ENCODE results near the gene BRICD5.
"Not testable (repeated sequence)": the region's sequence is repeated elsewhere in the genome, so short reads cannot be mapped to it uniquely, and the experiment has no call there.

Gene BRICD5

DNA sequence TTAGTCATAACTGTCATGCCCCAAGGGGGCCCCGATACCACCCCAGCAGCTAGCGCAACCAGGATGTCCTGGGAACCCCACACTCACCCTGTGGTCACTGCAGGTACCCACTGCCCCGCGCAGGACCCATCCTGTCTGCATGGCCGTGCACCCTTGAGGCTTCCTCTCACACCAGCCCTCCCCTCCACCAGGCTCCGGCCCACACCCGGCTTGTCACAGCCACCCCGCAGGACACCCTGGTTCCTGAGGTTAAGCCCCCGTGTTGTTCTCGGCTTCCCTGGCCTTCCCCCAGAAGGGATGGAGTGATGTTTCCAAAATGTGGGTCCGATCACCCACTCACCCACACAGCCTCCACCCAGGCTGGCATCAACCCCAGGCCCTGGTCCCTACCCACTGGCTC lies 33.1 kb upstream of the BRICD5 start:
- H2BK5ac ChIP-seq (ENCODE audit: low read length): no peak overlapping the region
- no CpG with 5 or more reads among the region's 11 CpGs for WGBS, 2 donors (ENCODE audit: extremely low coverage in 2 of 2, insufficient read length in 2 of 2, insufficient replicate concordance in 1 of 2)

DNA sequence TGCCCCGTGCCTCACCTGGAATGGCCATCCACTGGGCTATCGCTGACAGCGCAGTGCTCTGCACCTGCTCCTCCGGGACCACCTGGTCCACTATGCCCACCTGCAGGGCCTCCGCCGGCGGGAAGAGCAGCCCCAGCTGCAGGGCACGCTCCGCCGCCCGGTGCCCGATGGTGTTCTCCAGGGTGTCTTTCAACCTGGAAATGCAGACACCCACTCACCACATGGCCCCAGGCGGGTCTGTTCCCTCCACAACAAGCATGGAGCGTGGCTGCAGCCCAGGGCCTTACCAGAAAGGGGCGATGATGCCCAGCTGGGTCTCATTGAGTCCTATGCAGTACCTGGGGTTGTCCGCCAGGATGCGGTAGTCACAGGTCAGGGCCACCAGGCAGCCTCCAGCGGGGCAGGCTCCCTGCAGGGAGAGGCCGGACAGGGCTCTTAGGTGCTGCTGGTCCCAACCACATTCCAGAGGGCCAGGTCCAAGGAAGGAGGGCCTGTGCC lies 32.4 kb upstream of the BRICD5 start:
- no peak for DNase-seq (ENCODE audit: low spot score)
- WGBS, 2 donors (ENCODE audit: extremely low coverage in 2 of 2, insufficient read length in 2 of 2, insufficient replicate concordance in 1 of 2): no CpG with 5 or more reads among the region's 19 CpGs
- Histone ChIP-seq H3K36me3 (replicated peaks in 1 of 2; ENCODE audit: control insufficient read depth in 2 of 2, insufficient read depth in 2 of 2, low read length in 2 of 2) (peaks cover 42 to 82% of the 10 kb centered on the region in 2 donors), H2BK12ac (ENCODE audit: low read length) (no peak overlapping the region), H2BK120ac (ENCODE audit: low read depth, low read length) (no peak overlapping the region), H2BK5ac (ENCODE audit: low read length) (no peak overlapping the region), H3K27ac (replicated peaks; ENCODE audit: low read length) (no peak overlapping the region), H2AFZ (ENCODE audit: low read length) (no peak overlapping the region), H4K8ac (ENCODE audit: low read depth, low read length) (no peak overlapping the region), H3K4ac (ENCODE audit: low read length) (no peak overlapping the region), H4K91ac (ENCODE audit: low read depth, low read length, poor library complexity) (no peak overlapping the region), H3K9ac (ENCODE audit: low read depth, low read length, poor library complexity) (no peak overlapping the region), H3K27me3 (ENCODE audit: control insufficient read depth in 3 of 3, insufficient read depth in 3 of 3, low read depth in 1 of 3, low read length in 3 of 3) (no peaks in the 10 kb centered on the region), H3K14ac (ENCODE audit: low read length) (no peak overlapping the region), H3K23ac (ENCODE audit: low read depth, low read length, poor library complexity) (no peak overlapping the region), H2BK15ac (ENCODE audit: low read length) (no peak overlapping the region), H3K9me3 (replicated peaks in 1 of 2; ENCODE audit: control insufficient read depth in 2 of 2, insufficient read depth in 1 of 2, low read depth in 1 of 2, low read length in 2 of 2) (no peaks in the 10 kb centered on the region), H3K4me1 (ENCODE audit: control insufficient read depth in 2 of 2, insufficient read depth in 1 of 2, low read depth in 1 of 2, low read length in 2 of 2) (peaks cover 0 to 3% of the 10 kb centered on the region in 2 donors), H3K18ac (ENCODE audit: low read length) (no peak overlapping the region), H2AK5ac (ENCODE audit: low read depth, low read length) (no peak overlapping the region), H3K4me3 (ENCODE audit: low read length in 2 of 2) (no peak overlapping the region), H3K4me2 (ENCODE audit: insufficient read depth, low read length, poor library complexity, severe bottlenecking) (no peak overlapping the region), H3K79me1 (ENCODE audit: low read depth, low read length) (peaks cover 4% of the 10 kb centered on the region)

More for the DNA sequence above, 33.1 kb upstream of the BRICD5 start:
- Histone ChIP-seq H3K27ac (replicated peaks; ENCODE audit: low read length) (no peak overlapping the region), H4K91ac (ENCODE audit: low read depth, low read length, poor library complexity) (no peak overlapping the region), H3K79me1 (ENCODE audit: low read depth, low read length) (peaks cover 4% of the 10 kb centered on the region), H2AFZ (ENCODE audit: low read length) (no peak overlapping the region), H3K4me2 (ENCODE audit: insufficient read depth, low read length, poor library complexity, severe bottlenecking) (no peak overlapping the region), H2BK12ac (ENCODE audit: low read length) (no peak overlapping the region), H3K27me3 (ENCODE audit: control insufficient read depth in 3 of 3, insufficient read depth in 3 of 3, low read depth in 1 of 3, low read length in 3 of 3) (no peaks in the 10 kb centered on the region), H3K18ac (ENCODE audit: low read length) (no peak overlapping the region), H2BK15ac (ENCODE audit: low read length) (no peak overlapping the region), H2AK5ac (ENCODE audit: low read depth, low read length) (no peak overlapping the region), H3K4me1 (ENCODE audit: control insufficient read depth in 2 of 2, insufficient read depth in 1 of 2, low read depth in 1 of 2, low read length in 2 of 2) (no peaks in the 10 kb centered on the region), H3K9me3 (replicated peaks in 1 of 2; ENCODE audit: control insufficient read depth in 2 of 2, insufficient read depth in 1 of 2, low read depth in 1 of 2, low read length in 2 of 2) (no peaks in the 10 kb centered on the region), H4K8ac (ENCODE audit: low read depth, low read length) (no peak overlapping the region), H3K4me3 (ENCODE audit: low read length in 2 of 2) (no peak overlapping the region), H3K23ac (ENCODE audit: low read depth, low read length, poor library complexity) (no peak overlapping the region), H3K4ac (ENCODE audit: low read length) (no peak overlapping the region), H3K36me3 (replicated peaks in 1 of 2; ENCODE audit: control insufficient read depth in 2 of 2, insufficient read depth in 2 of 2, low read length in 2 of 2) (peaks cover 45 to 83% of the 10 kb centered on the region in 2 donors), H2BK120ac (ENCODE audit: low read depth, low read length) (no peak overlapping the region), H3K9ac (ENCODE audit: low read depth, low read length, poor library complexity) (no peak overlapping the region), H3K14ac (ENCODE audit: low read length) (no peak overlapping the region)
- DNase-seq (ENCODE audit: low spot score): no peak

DNA sequence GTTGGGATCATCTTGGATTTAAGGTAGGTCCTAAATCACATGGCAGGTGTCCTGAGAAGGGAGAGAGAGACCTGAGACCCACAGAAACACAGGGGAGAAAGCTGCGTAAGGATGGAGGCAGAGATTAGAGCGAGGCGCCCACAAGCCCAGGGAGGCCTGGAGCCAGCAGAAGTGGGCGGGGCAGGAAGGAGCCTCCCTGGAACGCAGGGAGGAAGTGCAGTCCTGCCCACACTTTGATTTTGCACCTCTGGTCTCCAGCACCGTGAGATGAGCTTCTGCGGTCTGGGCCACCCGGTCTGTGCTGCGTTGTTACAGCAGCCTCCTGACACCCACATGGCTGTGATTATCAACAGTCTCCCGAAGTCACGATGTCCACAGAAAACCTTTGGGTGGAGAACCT lies 31.9 kb upstream of the BRICD5 start:
- Histone ChIP-seq H3K27ac (replicated peaks; ENCODE audit: low read length) (no peak overlapping the region), H2BK5ac (ENCODE audit: low read length) (no peak overlapping the region), H3K27me3 (ENCODE audit: control insufficient read depth in 3 of 3, insufficient read depth in 3 of 3, low read depth in 1 of 3, low read length in 3 of 3) (peaks cover 0 to 4% (median under 1%) of the 10 kb centered on the region in 3 experiments), H3K23ac (ENCODE audit: low read depth, low read length, poor library complexity) (no peak overlapping the region), H2BK15ac (ENCODE audit: low read length) (no peak overlapping the region), H3K4me2 (ENCODE audit: insufficient read depth, low read length, poor library complexity, severe bottlenecking) (no peak overlapping the region), H3K79me1 (ENCODE audit: low read depth, low read length) (peaks cover 5% of the 10 kb centered on the region), H3K14ac (ENCODE audit: low read length) (no peak overlapping the region), H2BK120ac (ENCODE audit: low read depth, low read length) (no peak overlapping the region), H2BK12ac (ENCODE audit: low read length) (no peak overlapping the region), H3K4me1 (ENCODE audit: control insufficient read depth in 2 of 2, insufficient read depth in 1 of 2, low read depth in 1 of 2, low read length in 2 of 2) (peaks cover 0 to 6% of the 10 kb centered on the region in 2 donors), H3K18ac (ENCODE audit: low read length) (no peak overlapping the region), H4K91ac (ENCODE audit: low read depth, low read length, poor library complexity) (no peak overlapping the region), H3K4ac (ENCODE audit: low read length) (no peak overlapping the region), H3K36me3 (replicated peaks in 1 of 2; ENCODE audit: control insufficient read depth in 2 of 2, insufficient read depth in 2 of 2, low read length in 2 of 2) (peaks cover 42 to 82% of the 10 kb centered on the region in 2 donors), H2AFZ (ENCODE audit: low read length) (no peak overlapping the region), H4K8ac (ENCODE audit: low read depth, low read length) (no peak overlapping the region), H3K9ac (ENCODE audit: low read depth, low read length, poor library complexity) (no peak overlapping the region), H3K9me3 (replicated peaks in 1 of 2; ENCODE audit: control insufficient read depth in 2 of 2, insufficient read depth in 1 of 2, low read depth in 1 of 2, low read length in 2 of 2) (no peaks in the 10 kb centered on the region), H3K4me3 (ENCODE audit: low read length in 2 of 2) (no peak overlapping the region), H2AK5ac (ENCODE audit: low read depth, low read length) (no peak overlapping the region)
- no CpG with 5 or more reads among the region's 11 CpGs for WGBS, 2 donors (ENCODE audit: extremely low coverage in 2 of 2, insufficient read length in 2 of 2, insufficient replicate concordance in 1 of 2)
- DNase-seq (ENCODE audit: low spot score): no peak

DNA sequence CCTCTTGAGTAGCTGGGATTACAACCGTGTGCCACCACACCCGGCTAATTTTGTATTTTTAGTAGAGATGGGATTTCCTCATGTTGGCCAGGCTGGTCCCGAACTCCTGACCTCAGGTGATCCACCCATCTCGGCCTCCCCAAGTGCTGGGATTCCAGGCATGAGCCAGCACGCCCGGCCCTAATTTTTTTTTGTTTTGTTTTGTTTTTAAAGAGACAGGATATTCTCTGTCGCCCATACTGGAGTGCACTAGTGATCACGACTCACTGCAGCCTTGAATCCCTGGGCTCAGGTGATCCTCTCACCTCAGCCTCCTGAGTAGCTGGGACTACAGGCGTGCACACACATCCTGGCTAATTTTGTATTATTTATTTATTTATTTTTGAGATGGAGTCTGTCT lies 29.7 kb upstream of the BRICD5 start:
- H2BK15ac ChIP-seq (ENCODE audit: low read length); H2BK5ac ChIP-seq (ENCODE audit: low read length); H3K79me1 ChIP-seq (ENCODE audit: low read depth, low read length); H2AFZ ChIP-seq (ENCODE audit: low read length); DNase-seq (ENCODE audit: low spot score); H3K27ac ChIP-seq (replicated peaks; ENCODE audit: low read length); H3K4me2 ChIP-seq (ENCODE audit: insufficient read depth, low read length, poor library complexity, severe bottlenecking); H2BK120ac ChIP-seq (ENCODE audit: low read depth, low read length); H3K9ac ChIP-seq (ENCODE audit: low read depth, low read length, poor library complexity); H3K14ac ChIP-seq (ENCODE audit: low read length); H3K18ac ChIP-seq (ENCODE audit: low read length); H2BK12ac ChIP-seq (ENCODE audit: low read length); H3K4ac ChIP-seq (ENCODE audit: low read length); H4K8ac ChIP-seq (ENCODE audit: low read depth, low read length); H2AK5ac ChIP-seq (ENCODE audit: low read depth, low read length); H3K4me3 ChIP-seq (ENCODE audit: low read length in 2 of 2); H4K91ac ChIP-seq (ENCODE audit: low read depth, low read length, poor library complexity); H3K9me3 ChIP-seq (replicated peaks in 1 of 2; ENCODE audit: control insufficient read depth in 2 of 2, insufficient read depth in 1 of 2, low read depth in 1 of 2, low read length in 2 of 2); H3K23ac ChIP-seq (ENCODE audit: low read depth, low read length, poor library complexity): not testable (repeated sequence)
- Histone ChIP-seq H3K27me3 (ENCODE audit: control insufficient read depth in 3 of 3, insufficient read depth in 3 of 3, low read depth in 1 of 3, low read length in 3 of 3) (peaks cover 0 to 22% (median 7%) of the 10 kb centered on the region in 3 experiments), H3K4me1 (ENCODE audit: control insufficient read depth in 2 of 2, insufficient read depth in 1 of 2, low read depth in 1 of 2, low read length in 2 of 2) (peaks cover 0 to 16% of the 10 kb centered on the region in 2 donors), H3K36me3 (replicated peaks in 1 of 2; ENCODE audit: control insufficient read depth in 2 of 2, insufficient read depth in 2 of 2, low read length in 2 of 2) (peaks cover 33 to 73% of the 10 kb centered on the region in 2 donors)
- WGBS, 2 donors (ENCODE audit: extremely low coverage in 2 of 2, insufficient read length in 2 of 2, insufficient replicate concordance in 1 of 2): no CpG with 5 or more reads among the region's 9 CpGs
